Smooth muscle cell (in vitro differentiated cells): ENCODE results near the gene OAT. TPM values are rescaled to one million over a fixed set of nuclear protein-coding genes. Genes with fewer than 3 reads are reported as not detected.

Experiments used
- DNase-seq: peaks from one replicate; lab custom pipeline; 2025; ENCODE audit not compliant: unreplicated experiment; lab: John Stamatoyannopoulos, UW
- H2AFZ ChIP-seq: fragments of 200-600 bp; sonication (generic); 2 replicates; pipeline ENCODE4 v1.6.0; 2016; ENCODE audit warnings: antibody characterized with exemption, low read depth, mild to moderate bottlenecking
- H3F3A ChIP-seq: fragments of 200-600 bp; sonication (generic); 2 replicates; pipeline ENCODE4 v1.6.0; 2017; ENCODE audit warnings: antibody characterized with exemption, low read depth
- H3K27ac ChIP-seq: fragments of 200-600 bp; sonication (generic); 2 replicates; pipeline ENCODE4 v1.5.1; 2016; ENCODE audit warnings: low read depth, mild to moderate bottlenecking
- H3K27me3 ChIP-seq: fragments of 200-600 bp; sonication (generic); 2 replicates; pipeline ENCODE4 v1.6.1; 2016; ENCODE audit warnings: low read depth, mild to moderate bottlenecking
- H3K36me3 ChIP-seq: fragments of 200-600 bp; sonication (generic); 2 replicates; pipeline ENCODE4 v1.5.1; 2016; ENCODE audit warnings: low read depth
- H3K4me1 ChIP-seq: fragments of 200-600 bp; sonication (generic); 2 replicates; pipeline ENCODE4 v1.5.1; 2016; ENCODE audit warnings: low read depth
- H3K4me2 ChIP-seq: fragments of 200-600 bp; sonication (generic); 2 replicates; pipeline ENCODE4 v1.6.0; 2016; ENCODE audit warnings: mild to moderate bottlenecking
- H3K4me3 ChIP-seq: fragments of 200-600 bp; sonication (generic); 2 replicates; pipeline ENCODE4 v1.5.1; 2016; ENCODE audit warnings: mild to moderate bottlenecking
- H3K79me2 ChIP-seq: fragments of 200-600 bp; sonication (generic); 2 replicates; pipeline ENCODE4 v1.6.0; 2016; ENCODE audit warnings: low read depth, mild to moderate bottlenecking
- H3K9ac ChIP-seq: fragments of 200-600 bp; sonication (generic); 2 replicates; pipeline ENCODE4 v1.6.0; 2016; ENCODE audit warnings: low read depth
- H3K9me3 ChIP-seq: fragments of 200-600 bp; sonication (generic); replicated peaks from 2 replicates; pipeline ENCODE4 v1.5.1; 2016; ENCODE audit warnings: low read depth
- H4K20me1 ChIP-seq: fragments of 200-600 bp; sonication (generic); 2 replicates; pipeline ENCODE4 v1.6.0; 2016; ENCODE audit warnings: low read depth
- CTCF ChIP-seq: fragments of 200-600 bp; sonication (generic); IDR thresholded peaks from 2 replicates; pipeline ENCODE4 v1.5.1; 2017; ENCODE audit warnings: borderline replicate concordance, mild to moderate bottlenecking, antibody characterized with exemption; ENCODE audit not compliant: insufficient read depth, poor library complexity, severe bottlenecking
- WGBS: methylation state at CpG from one replicate; pipeline ENCODE4 v1.1.7; 2016; ENCODE audit warnings: low lambda C conversion rate; 5-methylcytosine and 5-hydroxymethylcytosine counted together
- polyA plus RNA-seq: library from polyadenylated mRNA; unstranded; fragments of >200 nt; fragmentation: Nextera tagmentation; extraction: Ambion mirVana; gene quantifications from 2 replicates; pipeline ENCODE4 v1.2.1, GENCODE V29; 2016
- total RNA-seq: library from RNA; depleted of rRNA; stranded (reverse); fragments of >200 nt; gene quantifications from 2 replicates; pipeline ENCODE4 v1.2.3, GENCODE V29; 2014

Gene OAT
- total and polyA plus RNA-seq, 2 experiments from 2014 or later = 107 to 160 TPM

GRCh38 chr10:124378271-124378670, 40.5 kb downstream of the OAT start:
- Histone ChIP-seq H4K20me1 (no peaks in the 10 kb centered on the region), H3K9ac (no peak overlapping the region), H3K4me3 (no peak overlapping the region), H3K27ac (no peak overlapping the region), H3K9me3 (no peaks in the 10 kb centered on the region), H2AFZ (no peak overlapping the region), H3K36me3 (no peaks in the 10 kb centered on the region), H3K4me1 (no peaks in the 10 kb centered on the region), H3K79me2 (no peaks in the 10 kb centered on the region), H3K4me2 (no peak overlapping the region), H3K27me3 (peaks cover 8% of the 10 kb centered on the region), H3F3A (no peaks in the 10 kb centered on the region)
- no peak for DNase-seq
- 89% methylated on average over 7 of the region's 7 CpGs for WGBS
- TF ChIP-seq CTCF = no peak

- TF ChIP-seq CTCF = no peak
- no peak overlapping the region for H3K27ac ChIP-seq
- 92% methylated on average over 8 of the region's 8 CpGs for WGBS
- H3K27me3 ChIP-seq = peaks cover 8% of the 10 kb centered on the region
- H3K4me3 ChIP-seq = no peak overlapping the region
- no peaks in the 10 kb centered on the region for H3K36me3 ChIP-seq
- H2AFZ ChIP-seq = no peak overlapping the region
- H3K4me1 ChIP-seq = no peaks in the 10 kb centered on the region
- H3K79me2 ChIP-seq = no peaks in the 10 kb centered on the region
- no peak overlapping the region for H3K4me2 ChIP-seq
- no peak for DNase-seq
- no peaks in the 10 kb centered on the region for H3K9me3 ChIP-seq
- H3F3A ChIP-seq = no peaks in the 10 kb centered on the region
- no peaks in the 10 kb centered on the region for H4K20me1 ChIP-seq
- H3K9ac ChIP-seq = no peak overlapping the region
Observed at GRCh38 chr10:124377101-124377500, 41.6 kb downstream of the OAT start.

- DNase-seq = no peak
- Histone ChIP-seq H3K9me3 (no peaks in the 10 kb centered on the region), H3K36me3 (no peaks in the 10 kb centered on the region), H3F3A (no peaks in the 10 kb centered on the region), H4K20me1 (no peaks in the 10 kb centered on the region), H3K9ac (no peak overlapping the region), H3K27me3 (peaks cover 8% of the 10 kb centered on the region), H3K27ac (no peak overlapping the region), H3K4me1 (no peaks in the 10 kb centered on the region), H3K4me3 (no peak overlapping the region), H3K4me2 (no peak overlapping the region), H2AFZ (no peak overlapping the region), H3K79me2 (no peaks in the 10 kb centered on the region)
- WGBS = 97% methylated on average over 9 of the region's 9 CpGs
- TF ChIP-seq CTCF = no peak
Observed at GRCh38 chr10:124376411-124376810, 42.3 kb downstream of the OAT start.

GRCh38 chr10:124375691-124376090, 43.0 kb downstream of the OAT start:
- no peak for TF ChIP-seq CTCF
- no peak for DNase-seq
- Histone ChIP-seq H3K4me1 (no peaks in the 10 kb centered on the region), H3K4me3 (no peak overlapping the region), H2AFZ (no peak overlapping the region), H3K27ac (no peak overlapping the region), H3K79me2 (no peaks in the 10 kb centered on the region), H3K36me3 (no peaks in the 10 kb centered on the region), H4K20me1 (no peaks in the 10 kb centered on the region), H3K9ac (no peak overlapping the region), H3K27me3 (peaks cover 8% of the 10 kb centered on the region), H3K9me3 (no peaks in the 10 kb centered on the region), H3F3A (no peaks in the 10 kb centered on the region), H3K4me2 (no peak overlapping the region)
- WGBS = 97% methylated on average over 11 of the region's 11 CpGs
